RWPE1 (cell line): ENCODE data around the gene ROR2.

Experiments
- CTCF ChIA-PET: fragments of 350-600 bp; sonication (Branson Sonifier 250); formaldehyde crosslinking; extraction: SDS; loops from one replicate; lab custom pipeline; 2021; lab: Yijun Ruan, JAX
- POLR2A ChIA-PET: fragments of 400-600 bp; formaldehyde crosslinking; extraction: SDS; loops from one replicate; lab custom pipeline; 2020; ENCODE audit warnings: antibody characterized with exemption; ENCODE audit not compliant: low non-redundant PET; lab: Yijun Ruan, JAX
- DNase-seq: peaks from one replicate; pipeline ENCODE4 v3.0.0; 2012; ENCODE audit warnings: low spot score
- H3K27ac ChIP-seq: fragments of 450-650 bp; 2 replicates; pipeline ENCODE4 v1.5.1; 2017
- TF ChIP-seq, protein P1 (sequence below): fragments of 450-650 bp; conservative IDR thresholded peaks from 2 replicates; pipeline ENCODE4 v1.5.1; 2017; ENCODE audit warnings: low read depth, mild to moderate bottlenecking

Gene ROR2

DNA sequence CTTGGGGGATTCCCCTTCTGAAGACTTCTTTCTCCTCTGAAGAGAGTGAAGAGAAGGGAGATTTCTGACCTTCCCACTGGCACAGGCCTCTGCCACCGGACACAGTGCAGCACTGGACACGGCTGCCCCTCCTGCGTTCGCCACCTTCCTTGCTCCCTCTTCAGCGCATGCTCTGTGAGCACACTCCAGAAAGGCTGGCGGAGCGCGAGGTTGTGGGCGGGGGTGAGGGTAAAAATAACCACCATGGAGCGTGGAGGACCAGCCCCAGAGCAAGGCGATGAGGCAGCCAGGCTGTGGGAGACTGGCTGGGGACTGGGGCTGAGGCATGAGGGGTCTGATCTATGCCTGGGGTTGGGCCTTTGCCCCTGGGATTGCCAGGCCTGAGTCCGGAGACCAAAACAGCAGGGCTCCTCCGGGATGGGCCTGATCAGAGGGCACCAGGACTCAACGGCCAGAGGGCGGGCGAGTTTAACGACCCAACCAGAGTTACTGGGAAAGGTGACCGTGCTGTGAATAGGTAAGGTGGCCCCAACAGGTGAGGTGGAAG, 97.2 kb downstream of the ROR2 start:
- CTCF ChIA-PET: no interaction called here
- TF ChIP-seq, protein P1, sequence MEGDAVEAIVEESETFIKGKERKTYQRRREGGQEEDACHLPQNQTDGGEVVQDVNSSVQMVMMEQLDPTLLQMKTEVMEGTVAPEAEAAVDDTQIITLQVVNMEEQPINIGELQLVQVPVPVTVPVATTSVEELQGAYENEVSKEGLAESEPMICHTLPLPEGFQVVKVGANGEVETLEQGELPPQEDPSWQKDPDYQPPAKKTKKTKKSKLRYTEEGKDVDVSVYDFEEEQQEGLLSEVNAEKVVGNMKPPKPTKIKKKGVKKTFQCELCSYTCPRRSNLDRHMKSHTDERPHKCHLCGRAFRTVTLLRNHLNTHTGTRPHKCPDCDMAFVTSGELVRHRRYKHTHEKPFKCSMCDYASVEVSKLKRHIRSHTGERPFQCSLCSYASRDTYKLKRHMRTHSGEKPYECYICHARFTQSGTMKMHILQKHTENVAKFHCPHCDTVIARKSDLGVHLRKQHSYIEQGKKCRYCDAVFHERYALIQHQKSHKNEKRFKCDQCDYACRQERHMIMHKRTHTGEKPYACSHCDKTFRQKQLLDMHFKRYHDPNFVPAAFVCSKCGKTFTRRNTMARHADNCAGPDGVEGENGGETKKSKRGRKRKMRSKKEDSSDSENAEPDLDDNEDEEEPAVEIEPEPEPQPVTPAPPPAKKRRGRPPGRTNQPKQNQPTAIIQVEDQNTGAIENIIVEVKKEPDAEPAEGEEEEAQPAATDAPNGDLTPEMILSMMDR: no peak
- H3K27ac ChIP-seq: no peak overlapping the region
- POLR2A ChIA-PET: no interaction called here
- no peak for DNase-seq

DNA sequence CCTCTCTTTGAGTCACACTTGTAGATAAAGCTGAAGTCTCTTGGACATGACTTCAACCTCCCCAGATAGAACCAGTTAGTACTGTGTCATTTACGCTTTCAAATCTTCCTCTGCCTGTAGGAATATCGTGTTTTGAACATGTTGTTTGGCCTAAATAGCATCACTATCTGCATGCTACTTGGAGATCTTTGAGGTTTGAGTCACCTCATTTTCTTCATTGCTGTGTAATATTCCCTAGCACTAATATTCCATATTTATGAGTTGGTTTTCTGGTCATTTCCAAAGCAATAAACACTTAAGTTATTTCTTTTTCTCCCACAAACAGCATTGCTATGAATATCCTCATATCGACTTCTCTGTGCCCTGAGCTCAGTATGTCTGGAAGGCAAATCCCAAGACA, 100.3 kb downstream of the ROR2 start:
- CTCF ChIA-PET: interaction anchor here (0.7 kb wide), 1 partner anchor 668 kb away, joined by 3 read pairs; no protein-coding TSS in a partner anchor
- POLR2A ChIA-PET: no interaction called here
- TF ChIP-seq, protein P1: no peak
- no peak overlapping the region for H3K27ac ChIP-seq
- DNase-seq: no peak

DNA sequence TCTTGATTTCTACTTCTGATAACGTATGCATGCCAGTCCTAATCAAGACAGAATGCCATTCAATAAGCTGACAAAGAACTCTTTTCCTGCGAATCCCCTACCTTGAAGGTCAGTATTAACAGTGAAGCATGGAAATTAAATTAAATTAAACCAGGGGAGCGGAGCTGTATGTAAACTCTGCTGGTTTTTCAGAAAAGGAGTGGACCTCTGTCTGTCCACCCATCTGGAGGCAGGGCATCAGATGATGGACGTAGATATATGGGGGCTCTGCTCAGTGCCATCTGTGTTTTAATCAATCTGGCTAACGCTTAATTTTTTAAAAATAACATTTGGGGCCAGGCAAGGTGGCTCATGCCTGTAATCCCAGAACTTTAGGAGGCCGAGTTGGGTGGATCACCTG, 101.9 kb downstream of the ROR2 start:
- ChIA-PET POLR2A (no interaction called here), CTCF (no interaction called here)
- TF ChIP-seq, protein P1: no peak
- no peak for DNase-seq
- H3K27ac ChIP-seq: no peak overlapping the region

DNA sequence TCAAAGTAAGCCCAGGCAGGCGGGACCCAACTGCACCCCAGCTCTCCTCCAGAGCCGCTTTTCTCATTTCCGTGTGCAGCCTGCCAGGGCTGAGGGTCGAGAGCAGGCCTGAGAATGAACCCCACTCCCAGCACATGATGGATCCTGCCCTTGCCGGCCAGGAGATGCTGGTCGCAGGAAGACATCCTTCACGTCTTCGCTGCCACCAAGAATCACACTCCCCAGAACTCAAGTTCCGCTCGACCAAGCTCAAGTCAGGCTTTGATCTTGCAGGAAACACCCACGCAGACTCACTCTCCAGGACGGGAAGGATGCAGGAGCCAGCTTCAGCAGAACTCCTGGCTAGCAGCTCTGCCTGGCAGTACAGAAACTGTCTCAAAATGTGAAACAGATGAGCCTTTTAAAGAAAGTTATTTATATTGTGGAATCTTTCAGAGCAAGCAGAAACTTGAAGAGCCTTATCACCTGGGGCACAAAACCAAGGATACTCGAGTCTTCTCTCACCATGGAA, 102.4 kb downstream of the ROR2 start:
- no peak for DNase-seq
- TF ChIP-seq, protein P1: no peak
- H3K27ac ChIP-seq: no peak overlapping the region
- ChIA-PET POLR2A (no interaction called here), CTCF (interaction anchor here (0.6 kb wide), 1 partner anchor 77 kb away, joined by 3 read pairs; no protein-coding TSS in a partner anchor)

DNA sequence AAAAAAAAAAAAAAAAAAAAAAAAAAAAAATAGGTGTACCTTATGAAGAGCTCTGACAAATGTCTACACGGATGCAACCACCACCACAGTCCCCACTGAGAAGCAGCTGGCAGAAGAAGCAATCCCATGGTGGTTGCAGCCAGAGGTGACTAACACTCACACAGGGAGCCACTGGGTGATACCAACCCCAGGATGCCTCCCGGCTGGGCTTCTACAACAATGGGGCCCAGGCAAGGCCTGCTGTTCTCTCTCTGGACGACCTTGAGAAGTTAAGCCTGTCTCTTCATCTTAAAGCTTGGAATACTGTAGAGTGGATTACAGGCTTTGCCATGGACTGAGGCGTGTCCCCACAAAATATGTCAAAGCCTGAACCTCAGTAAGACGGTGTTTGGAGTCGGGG, 104.1 kb downstream of the ROR2 start:
- no peak overlapping the region for H3K27ac ChIP-seq
- CTCF ChIA-PET: no interaction called here
- TF ChIP-seq, protein P1: no peak
- DNase-seq: no peak
- POLR2A ChIA-PET: interaction anchor here (0.6 kb wide), 1 partner anchor 82 kb away, joined by 3 read pairs; no protein-coding TSS in a partner anchor

DNA sequence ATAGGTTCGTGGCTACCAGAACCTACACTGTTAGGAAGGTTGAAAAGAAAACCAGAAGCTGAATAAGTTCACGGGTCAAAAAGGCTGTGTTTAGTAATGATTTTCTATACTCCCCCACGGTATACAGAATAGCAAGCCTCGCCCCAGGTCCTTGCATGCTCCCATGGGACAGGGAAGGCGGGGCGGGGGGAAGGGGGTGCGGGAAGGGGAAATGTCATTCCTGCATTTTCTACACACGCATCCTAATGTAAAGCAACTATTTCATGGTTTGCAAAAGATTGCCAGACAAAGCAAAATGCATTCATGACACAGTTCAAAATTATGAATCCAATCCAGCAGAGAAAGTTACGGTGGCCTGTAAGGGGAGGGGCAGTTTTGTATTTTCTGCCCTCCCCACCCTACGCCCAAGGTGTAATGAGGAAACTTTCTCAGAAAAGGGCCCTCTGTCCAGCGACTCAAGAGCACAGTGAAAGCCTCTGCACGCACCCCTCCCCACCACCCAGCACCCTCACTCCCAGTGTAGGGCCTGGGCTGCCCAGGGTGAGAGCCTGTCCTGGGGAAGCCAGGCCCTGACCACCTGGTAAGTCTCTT, 105.2 kb downstream of the ROR2 start:
- no peak overlapping the region for H3K27ac ChIP-seq
- DNase-seq: no peak
- TF ChIP-seq, protein P1: no peak
- POLR2A ChIA-PET: no interaction called here
- CTCF ChIA-PET: no interaction called here
